HCEC 1CT (cell line): ENCODE data around the gene FADS1.

Source experiments
- DNase-seq: peaks from one replicate; pipeline ENCODE4 v3.0.0-alpha.2; 2017

Gene FADS1

DNA sequence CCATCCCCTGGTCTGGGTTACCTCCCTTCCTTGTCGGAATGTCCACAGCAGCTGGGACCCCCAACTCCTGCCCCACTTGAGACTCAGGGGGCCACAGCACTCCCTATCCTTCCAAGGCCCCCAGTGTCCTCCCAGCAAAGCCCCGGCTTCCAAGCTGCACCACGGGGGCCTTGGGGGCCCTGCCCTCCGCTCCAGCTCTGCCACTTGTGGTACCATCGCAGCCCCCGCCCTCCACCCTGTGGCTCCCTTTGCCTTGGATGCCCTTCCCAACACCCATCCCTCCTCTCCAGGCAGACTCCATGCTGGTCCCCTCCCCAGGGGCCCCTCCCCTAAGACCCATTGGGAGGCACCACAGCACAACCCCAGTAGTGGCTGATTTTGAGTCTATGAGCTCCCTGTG lies 41.7 kb downstream of the FADS1 start:
- DNase-seq, result no peak

DNA sequence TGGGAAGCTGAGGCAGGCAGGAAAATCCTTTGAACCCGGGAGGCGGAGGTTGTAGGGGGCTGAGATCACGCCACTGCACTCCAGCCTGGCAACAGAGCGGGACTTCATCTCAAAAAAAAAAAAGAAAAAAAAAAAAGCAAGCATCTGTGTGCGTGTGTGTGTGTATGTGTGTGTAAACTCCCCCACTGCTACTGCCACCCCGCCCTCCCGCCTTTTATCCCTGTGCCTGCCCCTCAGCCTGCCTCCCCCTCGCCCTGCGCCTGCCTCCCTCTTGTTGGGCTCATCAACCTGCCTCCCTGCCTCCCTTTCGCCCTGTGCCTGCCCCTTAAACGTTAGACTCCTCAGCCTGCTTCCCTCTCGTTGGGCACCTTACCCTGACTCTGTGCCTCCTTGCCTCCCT lies 42.4 kb downstream of the FADS1 start:
- no peak for DNase-seq

DNA sequence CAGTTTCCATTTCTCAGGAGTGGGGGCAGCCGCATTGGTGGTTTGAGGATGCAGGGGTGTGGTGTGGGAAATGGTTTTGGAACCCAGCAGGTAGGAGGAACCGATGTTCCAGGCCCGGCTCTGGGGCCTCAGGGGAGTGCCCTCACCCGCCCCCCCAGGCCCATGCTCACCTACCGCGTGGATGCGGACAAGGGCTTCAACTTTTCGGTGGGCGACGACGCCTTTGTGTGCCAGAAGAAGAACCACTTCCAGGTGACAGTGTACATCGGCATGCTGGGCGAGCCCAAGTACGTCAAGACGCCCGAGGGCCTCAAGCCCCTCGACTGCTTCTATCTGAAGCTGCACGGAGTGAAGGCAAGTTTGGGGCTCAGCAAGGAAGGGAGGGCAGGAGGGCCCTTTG lies 43.0 kb downstream of the FADS1 start:
- DNase-seq, result no peak

DNA sequence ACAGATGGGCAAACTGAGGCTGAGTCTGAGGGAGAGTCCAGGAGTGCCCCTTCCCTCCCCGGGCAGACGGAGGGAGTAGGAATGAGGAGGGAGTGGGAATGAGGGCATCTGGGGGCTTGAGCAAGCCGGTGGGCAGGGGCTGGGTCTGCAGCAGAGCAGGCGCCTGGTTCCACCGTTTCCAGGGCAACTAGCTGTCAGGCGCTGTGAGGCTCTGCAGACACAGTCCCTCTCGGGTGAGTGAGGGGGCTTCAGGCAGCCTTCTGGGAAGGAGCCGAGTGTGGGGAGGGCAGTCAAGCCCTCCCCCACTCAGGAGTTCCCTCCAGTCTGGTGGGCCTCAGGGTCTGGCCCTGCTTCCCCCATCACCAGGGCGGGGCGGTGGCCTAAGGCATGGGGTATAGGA lies 43.4 kb downstream of the FADS1 start:
- DNase-seq, result no peak

DNA sequence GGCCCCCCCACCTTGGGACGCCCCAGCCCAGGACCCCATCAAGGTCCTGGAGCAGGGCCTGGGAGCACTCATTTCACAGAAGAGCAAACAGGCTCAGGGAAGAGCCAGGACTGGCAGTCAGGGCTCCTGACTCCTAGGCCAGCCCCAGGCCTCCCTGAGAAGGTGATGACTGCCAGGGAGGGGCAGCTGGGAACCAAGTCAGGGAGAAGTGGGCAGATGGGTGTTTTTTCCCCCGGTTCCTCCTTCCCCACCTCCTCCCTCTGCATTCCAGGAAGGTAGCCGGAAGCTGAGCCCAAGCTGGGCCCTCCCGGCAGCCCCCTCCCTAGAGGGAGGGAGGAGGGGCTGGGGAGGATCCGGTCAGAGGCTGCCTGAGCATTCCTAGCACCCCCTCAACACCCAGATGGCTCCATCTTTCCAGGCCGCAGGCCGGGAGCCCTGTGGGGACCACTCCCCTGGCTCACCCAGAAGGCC lies 44.8 kb downstream of the FADS1 start:
- DNase-seq, result no peak

DNA sequence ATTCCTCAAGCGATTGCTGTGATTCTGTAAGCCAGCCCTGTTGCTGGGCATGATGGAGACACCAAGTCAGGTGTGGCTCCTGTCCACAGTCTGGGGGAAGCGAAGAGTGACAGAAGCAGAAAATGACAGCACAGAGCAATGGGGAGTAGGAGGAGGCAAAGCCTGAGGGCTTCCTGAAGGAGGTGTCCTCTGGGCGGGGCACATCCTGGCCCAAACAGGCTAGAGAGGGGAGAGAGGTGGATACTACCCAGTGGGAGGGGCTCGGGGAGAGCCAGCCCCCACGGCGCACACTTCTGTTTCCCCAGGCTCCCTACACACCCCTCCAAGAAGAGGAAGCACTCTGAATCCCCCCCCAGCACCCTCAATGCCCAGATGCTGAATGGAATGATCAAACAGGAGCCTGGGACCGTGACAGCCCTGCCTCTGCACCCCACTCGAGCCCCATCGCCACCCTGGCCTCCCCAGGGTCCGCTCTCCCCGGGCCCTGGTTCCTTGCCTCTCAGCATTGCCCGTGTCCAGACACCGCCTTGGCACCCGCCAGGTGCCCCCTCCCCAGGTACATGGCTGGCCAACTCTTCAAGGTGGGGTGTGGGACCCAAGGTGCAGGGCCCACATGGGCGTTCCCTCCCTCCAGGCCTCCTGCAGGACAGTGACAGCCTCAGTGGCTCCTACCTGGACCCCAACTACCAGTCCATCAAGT lies 45.5 kb downstream of the FADS1 start:
- DNase-seq, result no peak

DNA sequence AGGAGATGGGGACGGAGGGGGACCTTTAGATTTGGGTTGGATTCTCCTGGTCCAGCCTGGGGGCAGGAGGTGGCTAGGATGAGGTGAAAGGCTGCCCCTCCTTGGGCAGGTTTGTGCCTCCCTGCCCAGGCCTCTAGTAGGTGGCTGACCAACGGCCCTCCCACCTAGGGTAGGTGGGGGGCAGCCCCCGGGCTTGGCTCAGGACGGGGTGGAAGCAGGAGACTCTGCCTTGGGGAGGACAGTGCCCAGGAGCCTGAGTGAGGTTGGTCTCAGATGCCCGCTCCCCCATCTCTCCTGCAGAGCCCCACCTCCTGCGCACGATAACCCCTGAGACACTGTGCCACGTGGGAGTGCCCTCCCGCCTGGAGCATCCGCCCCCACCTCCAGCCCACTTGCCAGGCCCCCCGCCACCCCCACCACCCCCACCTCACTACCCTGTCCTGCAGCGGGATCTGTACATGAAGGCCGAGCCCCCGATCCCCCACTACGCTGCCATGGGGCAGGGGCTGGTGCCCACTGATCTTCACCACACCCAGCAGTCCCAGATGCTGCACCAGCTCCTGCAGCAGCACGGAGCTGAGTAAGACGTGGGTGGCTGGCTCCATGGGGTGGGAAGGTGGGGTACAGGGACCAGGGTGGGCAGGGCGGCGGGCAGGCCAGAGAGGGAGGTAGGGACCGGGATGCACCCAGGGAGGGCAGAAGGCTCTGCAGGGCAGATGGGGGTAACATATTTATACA lies 46.7 kb downstream of the FADS1 start:
- DNase-seq, result no peak

DNA sequence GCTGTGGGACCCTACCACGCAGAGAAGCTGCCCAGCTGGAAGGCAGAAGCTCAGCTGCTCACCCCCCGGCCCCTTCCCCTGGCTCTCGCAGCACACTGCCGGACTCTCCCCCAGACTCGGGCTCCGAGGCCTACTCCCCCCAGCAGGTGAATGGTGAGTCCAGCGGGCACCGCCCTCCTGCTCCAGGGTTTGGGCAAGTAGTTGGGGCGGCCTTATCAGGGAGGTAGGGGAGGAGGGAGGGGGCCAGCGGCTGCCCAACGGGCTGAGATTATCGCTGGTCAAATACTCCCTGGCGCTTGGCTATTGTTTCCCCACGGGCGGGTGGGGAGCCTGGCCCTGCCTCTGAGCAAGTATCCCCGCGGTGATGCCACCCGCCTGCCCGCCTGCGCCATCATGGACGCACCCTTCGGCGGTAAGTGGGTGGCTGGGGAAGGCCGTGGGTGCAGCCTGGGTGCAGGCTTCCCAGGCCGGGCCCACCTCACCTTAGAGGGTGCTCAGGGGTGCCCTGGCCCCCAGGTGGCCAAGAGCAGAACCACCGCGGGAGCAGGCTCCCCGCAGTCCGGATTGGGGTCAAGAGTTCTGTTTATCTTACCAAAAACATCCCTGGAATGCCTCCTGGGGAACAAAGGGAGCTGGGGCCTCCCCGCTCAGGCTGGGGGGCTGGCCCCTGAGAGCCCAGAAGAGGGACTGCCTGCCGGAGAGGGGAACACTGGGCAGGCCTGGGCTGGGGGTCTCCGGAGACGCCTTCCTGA lies 47.5 kb downstream of the FADS1 start:
- DNase-seq, result peak; percentile 23

DNA sequence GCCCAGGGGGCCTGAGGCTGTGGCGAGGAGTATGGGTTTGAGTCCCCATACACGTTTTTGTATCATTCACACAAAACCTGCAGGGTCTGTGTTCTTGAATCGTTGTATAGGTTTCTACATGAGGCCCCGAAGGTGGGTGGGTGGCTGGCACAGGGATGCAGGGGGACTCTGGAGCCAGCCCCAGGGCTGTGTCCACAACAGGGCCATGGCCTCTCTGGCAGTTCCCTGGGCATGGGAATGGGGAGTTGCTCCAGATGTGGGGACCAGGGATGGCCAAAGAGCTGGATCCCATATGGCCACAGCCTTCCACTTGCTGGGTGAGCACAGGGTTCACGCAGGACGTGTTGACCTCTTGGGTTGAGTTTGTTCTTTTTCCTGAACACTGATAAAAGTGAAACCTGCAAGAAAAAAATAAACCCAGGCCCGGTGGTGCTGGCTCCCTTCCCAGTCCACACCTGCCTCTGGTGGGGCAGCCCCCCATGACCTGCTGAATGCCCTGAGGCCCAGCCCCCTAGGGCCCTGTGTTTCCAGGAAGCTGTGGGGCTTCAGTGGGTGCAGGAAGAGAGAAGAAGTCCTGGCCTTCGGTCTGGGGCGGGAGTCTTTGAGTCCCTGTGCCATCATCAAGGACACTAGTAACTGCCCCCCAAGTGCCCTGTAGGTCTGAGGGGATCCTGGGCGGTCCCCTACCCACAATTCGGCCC lies 48.3 kb downstream of the FADS1 start:
- no peak for DNase-seq

DNA sequence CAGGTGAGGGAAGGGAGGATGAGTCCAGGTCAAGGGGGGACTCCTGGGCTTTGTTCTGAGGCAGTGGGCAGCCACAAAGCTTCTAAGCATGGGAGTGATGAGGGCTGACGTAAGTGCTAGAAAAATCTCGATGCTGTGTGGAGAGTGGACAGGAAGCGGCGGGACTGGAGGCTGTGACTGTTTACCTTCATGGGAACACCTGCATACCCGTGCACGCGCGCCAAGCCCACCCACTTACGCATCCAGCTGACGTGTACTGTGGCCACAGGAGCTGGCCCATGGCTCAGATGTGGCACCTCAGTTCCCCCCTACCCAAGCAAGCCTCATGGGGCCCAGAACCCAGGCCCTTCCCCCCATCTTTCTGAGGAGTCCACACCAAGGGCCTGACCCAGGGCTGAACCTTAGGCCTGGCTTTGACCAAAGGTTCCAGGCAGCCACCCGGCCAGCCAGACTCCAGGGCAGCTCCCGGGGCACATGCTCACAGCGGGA lies 50.4 kb downstream of the FADS1 start:
- no peak for DNase-seq

DNA sequence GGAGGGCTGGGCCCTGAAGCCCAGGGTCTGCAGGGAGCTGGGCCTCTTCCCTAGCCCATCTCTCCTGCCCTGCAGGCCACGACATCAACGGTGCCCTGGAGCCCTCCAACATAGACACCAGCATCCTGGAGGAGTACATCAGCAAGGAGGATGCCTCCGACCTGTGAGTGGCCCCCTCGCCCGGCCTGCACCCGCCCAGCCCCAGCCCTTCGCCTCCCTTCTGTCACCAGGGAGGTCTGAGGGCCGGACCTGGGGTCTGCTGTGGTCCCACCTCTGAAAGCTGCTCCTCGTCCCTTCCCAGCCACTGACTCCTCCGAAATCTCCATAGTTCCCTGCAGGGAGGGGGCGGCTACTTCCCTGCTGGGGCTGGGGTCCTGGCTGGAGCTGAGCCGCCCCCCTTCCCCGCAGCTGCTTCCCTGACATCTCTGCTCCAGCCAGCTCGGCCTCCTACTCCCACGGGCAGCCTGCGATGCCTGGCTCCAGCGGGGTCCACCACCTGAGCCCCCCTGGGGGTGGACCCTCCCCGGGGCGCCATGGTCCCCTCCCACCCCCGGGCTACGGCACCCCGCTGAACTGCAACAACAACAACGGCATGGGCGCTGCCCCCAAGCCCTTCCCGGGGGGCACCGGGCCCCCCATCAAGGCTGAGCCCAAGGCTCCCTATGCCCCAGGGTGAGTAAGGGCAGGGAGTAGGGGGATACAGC lies 51.1 kb downstream of the FADS1 start:
- no peak for DNase-seq

DNA sequence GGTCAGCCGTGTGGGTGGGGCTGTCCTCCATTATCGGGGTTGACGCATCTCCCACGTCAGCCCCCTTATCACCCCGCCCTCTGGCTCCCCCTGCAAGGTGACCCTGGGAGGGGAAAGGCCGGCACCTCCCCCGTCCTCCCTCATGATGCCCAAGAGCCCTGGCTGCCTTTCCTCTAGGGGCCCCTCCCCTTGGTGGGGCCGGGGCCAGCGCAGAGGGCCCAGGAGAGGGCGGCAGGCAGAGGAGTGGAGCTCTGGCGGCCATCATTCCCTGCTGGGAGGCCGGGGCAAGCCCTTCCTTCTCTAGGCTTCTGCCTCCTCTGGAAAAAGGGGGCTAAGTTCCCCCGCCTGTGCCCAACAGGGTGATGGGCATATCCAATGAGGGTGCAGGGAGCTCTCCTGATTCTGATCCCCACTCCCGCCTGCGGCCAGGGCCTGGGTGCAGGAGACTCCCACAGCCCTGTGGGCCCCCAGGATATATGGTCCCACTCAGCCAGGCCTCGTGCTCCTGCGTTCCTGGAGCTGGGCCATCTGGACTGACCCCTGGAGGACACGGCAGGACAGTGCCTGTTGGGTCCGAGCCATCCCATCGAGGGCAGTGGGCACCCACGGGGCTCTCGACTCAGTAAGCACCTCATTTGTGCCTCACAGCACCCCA lies 52.1 kb downstream of the FADS1 start:
- no peak for DNase-seq

DNA sequence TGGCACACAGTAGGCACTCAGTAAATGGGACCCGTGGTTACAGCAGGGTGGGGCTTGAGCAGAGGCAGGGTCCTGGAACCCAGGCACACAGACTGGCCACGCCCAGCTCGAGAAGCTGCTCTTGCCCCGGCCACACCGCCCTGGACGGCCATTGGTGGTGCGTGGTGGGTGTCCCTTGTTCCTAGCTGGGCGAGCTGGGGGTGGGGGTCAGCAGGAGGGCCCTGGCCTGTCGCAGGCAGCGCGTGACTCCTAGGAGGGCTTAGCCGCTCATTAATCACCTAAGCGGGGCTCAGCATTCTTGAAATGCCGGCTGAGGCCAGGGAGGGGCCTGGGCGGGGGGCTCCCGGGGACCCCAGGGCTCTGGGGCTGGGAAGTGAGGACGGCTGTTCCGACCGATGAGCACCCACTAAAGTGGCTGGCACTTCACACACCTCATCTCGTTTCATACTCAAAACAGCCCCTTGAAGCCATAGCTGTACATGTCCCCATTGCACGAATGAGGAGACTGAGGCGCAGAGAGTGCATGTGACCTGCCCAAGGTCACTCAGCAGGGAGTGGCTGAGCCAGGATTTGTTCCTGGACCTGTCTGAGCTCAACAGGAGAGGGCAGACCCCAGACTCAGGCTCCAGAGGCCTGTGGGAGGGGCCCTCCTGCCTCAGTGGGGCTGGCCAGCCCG lies 52.7 kb downstream of the FADS1 start:
- DNase-seq, result no peak

DNA sequence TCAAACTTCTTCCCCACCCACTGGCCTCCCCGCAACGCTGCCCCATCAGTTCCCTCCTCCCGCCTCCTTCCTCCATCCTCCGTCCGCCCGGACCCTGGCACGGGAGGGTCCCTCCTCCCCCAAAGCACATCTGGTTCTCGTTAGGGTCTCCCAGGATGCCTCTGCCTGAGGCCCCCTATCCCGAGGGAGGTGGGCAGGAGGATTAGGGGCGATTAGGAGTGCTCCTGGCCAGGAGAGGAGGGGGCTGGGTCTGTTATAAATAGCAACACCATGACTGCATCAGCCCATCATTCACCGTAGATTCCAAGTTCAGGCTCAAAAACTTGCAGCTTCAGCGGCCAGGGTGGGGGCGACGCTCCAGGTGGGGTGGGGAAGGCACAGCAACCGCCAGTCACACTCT lies 54.0 kb downstream of the FADS1 start:
- DNase-seq, result no peak

DNA sequence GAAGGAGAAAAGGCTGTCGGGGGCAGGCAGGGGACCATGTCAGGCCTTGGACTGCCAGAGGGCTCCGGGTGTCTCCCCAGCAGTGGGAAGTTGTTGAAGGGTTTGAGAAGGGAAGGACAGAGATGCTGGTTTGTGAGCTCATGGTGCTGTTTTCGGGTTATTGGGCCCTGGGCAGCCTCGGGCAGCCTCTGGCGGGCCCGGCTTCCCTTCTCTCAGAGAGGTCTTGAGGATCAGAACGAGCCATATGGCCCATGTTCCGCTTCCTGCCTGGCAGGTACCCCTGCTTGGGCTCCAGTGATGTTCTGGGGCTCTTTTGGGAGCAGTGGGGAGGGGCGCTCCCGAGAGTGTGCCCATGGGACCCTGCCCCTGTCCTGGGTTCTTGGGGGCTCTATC lies 54.6 kb downstream of the FADS1 start:
- no peak for DNase-seq

DNA sequence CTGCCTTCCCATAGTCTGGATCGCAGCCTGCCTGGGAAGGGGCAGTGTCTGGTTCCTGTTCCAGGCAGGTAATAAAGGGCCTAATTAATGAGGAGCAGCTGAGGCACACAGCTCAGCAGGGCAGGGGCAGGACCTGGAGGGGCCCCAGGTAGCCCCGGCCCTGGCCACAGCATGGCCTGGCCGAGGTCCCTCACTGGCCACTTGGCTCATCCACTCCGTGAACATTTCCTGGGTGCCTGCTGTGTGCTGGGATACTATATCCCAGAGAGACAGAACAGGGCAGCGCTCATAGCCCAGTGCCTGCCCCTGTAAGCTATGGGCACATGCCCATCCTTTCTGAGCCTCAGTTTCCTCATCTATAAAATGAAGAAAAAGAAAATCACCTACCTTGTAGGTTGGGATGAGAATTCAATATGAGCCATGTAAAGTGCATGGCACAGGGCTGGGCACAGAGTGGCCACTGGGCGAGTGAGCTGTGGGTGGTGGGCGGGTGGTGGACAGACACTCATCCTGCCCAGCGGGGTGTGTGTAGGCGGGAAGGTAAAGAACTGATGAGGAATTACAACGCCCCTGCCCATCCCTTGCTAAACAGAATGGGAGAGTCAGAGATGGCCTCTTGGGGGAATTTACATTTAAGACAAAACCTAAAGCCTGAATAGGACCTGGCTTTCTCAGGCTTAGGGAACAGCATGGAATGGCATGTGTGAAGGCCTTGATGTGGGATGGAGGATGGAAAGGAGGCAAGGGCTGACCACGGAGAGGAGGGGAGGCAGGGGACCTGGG lies 55.2 kb downstream of the FADS1 start:
- DNase-seq, result no peak

DNA sequence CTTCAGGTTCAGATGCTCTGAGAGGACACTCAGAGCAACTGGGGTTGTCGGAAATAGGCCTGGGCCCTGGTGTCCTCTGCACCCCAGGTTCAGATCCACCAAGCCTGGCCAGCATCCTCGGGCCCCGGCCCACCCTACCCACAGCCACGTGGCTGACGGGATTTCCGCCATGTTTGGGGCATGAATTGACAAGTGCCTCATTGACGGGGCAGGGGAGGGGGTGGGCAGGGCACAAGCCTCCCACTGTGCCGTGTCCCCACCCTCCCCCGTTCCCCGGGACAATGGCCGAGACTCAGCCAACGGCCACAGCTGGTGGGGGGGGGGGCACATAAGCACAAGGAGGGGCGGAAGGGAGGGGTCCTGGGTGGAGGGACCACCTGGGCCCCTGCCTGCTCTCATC lies 55.9 kb downstream of the FADS1 start:
- no peak for DNase-seq

DNA sequence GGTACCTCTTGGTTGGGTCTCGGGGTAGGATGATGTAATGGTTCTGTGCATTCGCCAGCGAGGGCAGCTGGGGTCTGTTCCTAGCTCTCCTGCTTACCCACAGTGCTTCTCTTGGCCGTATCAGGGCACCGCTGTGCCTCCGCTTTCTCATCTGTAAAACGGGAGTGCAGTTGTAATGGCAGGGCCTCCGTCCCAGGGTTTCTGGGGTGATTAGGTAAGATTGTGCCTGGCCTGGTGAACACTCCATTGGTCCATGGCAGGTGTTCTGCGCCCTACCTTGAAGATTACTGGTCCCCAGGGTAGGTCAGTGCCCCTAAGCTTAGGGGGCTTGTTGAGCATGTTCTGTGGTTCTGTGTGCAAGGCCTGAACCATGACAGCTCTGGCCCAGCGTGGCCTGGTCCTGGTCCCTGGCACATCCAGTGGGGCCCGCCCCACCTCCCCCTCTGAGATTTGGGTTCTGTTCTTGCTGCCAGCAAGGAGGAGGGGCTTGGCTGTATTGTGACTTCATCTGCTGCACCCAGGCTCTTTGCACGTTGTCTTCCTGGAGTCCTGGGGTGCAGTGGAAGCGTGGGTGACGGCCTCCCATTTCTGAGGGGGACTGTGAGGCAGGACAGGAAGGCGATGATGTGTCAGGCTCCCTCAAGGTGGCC lies 59.5 kb downstream of the FADS1 start:
- no peak for DNase-seq

DNA sequence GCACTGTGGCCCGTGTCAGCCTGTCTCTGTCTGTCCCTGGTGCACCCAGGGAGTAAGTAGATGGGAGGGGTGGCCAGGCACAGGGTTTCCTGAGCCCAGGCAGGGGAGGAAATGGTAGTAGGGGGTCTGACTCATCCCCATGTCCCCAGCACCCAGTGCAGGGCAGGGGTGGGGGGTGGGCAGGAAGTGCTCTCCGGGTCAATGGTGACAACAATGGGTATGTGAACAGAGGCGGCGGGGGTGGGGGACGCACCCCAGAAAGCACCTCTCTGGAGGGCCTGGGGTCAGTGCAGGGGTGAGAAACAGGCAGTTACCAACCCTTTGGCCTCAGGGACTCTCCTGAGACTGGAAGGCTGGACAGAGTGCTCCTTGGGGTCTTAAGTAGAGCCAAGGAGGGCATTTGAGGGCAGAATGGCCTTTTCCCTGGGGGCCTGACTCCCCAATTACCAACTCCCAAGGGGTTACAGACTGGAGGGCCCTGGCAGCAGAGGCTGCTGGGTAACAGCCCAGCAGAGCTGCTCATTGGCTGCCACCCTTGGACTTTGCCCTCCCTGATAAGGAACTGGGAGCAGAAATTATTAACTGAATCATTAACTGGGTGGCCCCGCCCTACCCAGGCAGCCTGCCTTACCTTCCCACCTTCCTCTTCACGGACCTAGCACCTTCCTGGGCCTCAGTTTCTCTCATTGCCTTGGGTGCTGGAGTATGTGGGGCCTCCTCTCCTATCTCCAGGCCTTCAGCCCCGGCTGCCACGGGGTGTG lies 60.2 kb downstream of the FADS1 start:
- DNase-seq, result peak; percentile 13
